GM23248 (cell line): ENCODE results near the gene STAT4.

Source experiments
- EZH2 ChIP-seq: fragments of 200-600 bp; sonication (generic); IDR thresholded peaks from 2 replicates; pipeline ENCODE4 v1.6.1; 2018; ENCODE audit warnings: antibody characterized with exemption, mild to moderate bottlenecking; ENCODE audit not compliant: insufficient read depth, poor library complexity, severe bottlenecking
- EZH2phosphoT487 ChIP-seq: fragments of 200-600 bp; sonication (generic); IDR thresholded peaks from 2 replicates; pipeline ENCODE4 v1.6.1; 2018; ENCODE audit warnings: antibody characterized with exemption, moderate library complexity, mild to moderate bottlenecking, low read depth; ENCODE audit not compliant: insufficient read depth

GRCh38 chr2:191105082-191105481 lies 45.7 kb downstream of the STAT4 start:
- TF ChIP-seq EZH2 (no peak), EZH2phosphoT487 (no peak)
